T-helper 9 cell (primary cell): ENCODE data around the gene SOWAHA.

ENCODE experiments used
- DNase-seq: peaks from one replicate; pipeline ENCODE4 v3.0.0-alpha.2; 2020

Gene SOWAHA

GRCh38 chr5:132810605-132811004, 2.5 kb upstream of the SOWAHA start:
- no peak for DNase-seq

GRCh38 chr5:132812123-132812765, 858 bp upstream of the SOWAHA start:
- DNase-seq = no peak

GRCh38 chr5:132813599-132814502, 749 bp downstream of the SOWAHA start:
- DNase-seq = no peak

GRCh38 chr5:132814503-132815294, 1.6 kb downstream of the SOWAHA start:
- DNase-seq = no peak

- no peak for DNase-seq
Measured at GRCh38 chr5:132815454-132815853, 2.4 kb downstream of the SOWAHA start.

- no peak for DNase-seq
Measured at GRCh38 chr5:132816083-132816482, 3.0 kb downstream of the SOWAHA start.

GRCh38 chr5:132816554-132816953, 3.5 kb downstream of the SOWAHA start:
- DNase-seq = no peak

GRCh38 chr5:132817011-132817410, 3.9 kb downstream of the SOWAHA start:
- no peak for DNase-seq

- DNase-seq = no peak
Measured at GRCh38 chr5:132819468-132819867, 6.4 kb downstream of the SOWAHA start.

- DNase-seq = peak; percentile 91
Measured at GRCh38 chr5:132820162-132820754, 7.2 kb downstream of the SOWAHA start.

- DNase-seq = no peak
Measured at GRCh38 chr5:132821350-132821749, 8.2 kb downstream of the SOWAHA start.

- DNase-seq = no peak
Measured at GRCh38 chr5:132821791-132822190, 8.7 kb downstream of the SOWAHA start.

- no peak for DNase-seq
Measured at GRCh38 chr5:132822650-132823480, 9.8 kb downstream of the SOWAHA start.

GRCh38 chr5:132823481-132824050, 10.5 kb downstream of the SOWAHA start:
- no peak for DNase-seq

- DNase-seq = no peak
Measured at GRCh38 chr5:132824426-132824825, 11.3 kb downstream of the SOWAHA start.

- no peak for DNase-seq
Measured at GRCh38 chr5:132825033-132825833, 12.1 kb downstream of the SOWAHA start.

GRCh38 chr5:132825834-132826391, 12.8 kb downstream of the SOWAHA start:
- DNase-seq = no peak

GRCh38 chr5:132826424-132827082, 13.5 kb downstream of the SOWAHA start:
- DNase-seq = no peak

GRCh38 chr5:132827943-132828673, 15.0 kb downstream of the SOWAHA start:
- DNase-seq = no peak
